ENCODE results near the gene SBF2. TPM values are rescaled to one million over a fixed set of nuclear protein-coding genes. Genes with fewer than 3 reads are reported as not detected.
"Not testable (repeated sequence)": the region's sequence is repeated elsewhere in the genome, so short reads cannot be mapped to it uniquely, and the experiment has no call there.

Gene SBF2
- polyA plus RNA-seq, 2 donors: 8.5 to 12.1 TPM

DNA sequence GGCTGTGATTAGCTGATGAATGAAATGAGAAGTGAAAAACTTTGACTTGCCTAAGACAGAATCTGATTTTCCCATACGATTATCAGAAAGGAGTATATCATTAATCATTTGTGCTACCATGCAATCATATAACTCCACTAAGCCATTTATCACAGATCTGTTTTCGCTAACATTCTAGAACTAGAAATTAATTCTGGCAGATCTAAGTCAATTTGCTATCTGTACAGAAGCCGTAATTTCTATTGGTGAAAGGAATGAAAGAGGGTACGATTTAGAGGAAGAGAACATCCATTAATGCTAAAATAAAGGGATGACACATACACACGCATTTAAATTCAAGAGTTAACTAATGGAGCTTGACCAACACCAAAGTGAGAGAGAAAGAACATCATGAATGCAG, 201.6 kb downstream of the SBF2 start:
- Histone ChIP-seq H3K4me1 (ENCODE audit: control insufficient read depth in 2 of 2, insufficient read depth in 2 of 2, low read length in 1 of 2) (no peaks in the 10 kb centered on the region), H3K27me3 (ENCODE audit: control insufficient read depth in 1 of 2, insufficient read depth in 2 of 2, low read length in 2 of 2) (no peaks in the 10 kb centered on the region), H3K9me3 (ENCODE audit: control insufficient read depth in 2 of 2, insufficient read depth in 1 of 2, low read depth in 1 of 2, low read length in 1 of 2) (no peaks in the 10 kb centered on the region), H3K4me3 (ENCODE audit: low read depth in 1 of 2, low read length in 2 of 2) (no peak overlapping the region), H3K36me3 (ENCODE audit: control insufficient read depth in 2 of 2, insufficient read depth in 2 of 2, low read length in 1 of 2) (no peaks in the 10 kb centered on the region), H3K27ac (ENCODE audit: low read depth in 2 of 2, low read length in 1 of 2) (no peak overlapping the region)
- 89 to 96% methylated on average over 5 of the region's 5 CpGs for WGBS, 2 donors

DNA sequence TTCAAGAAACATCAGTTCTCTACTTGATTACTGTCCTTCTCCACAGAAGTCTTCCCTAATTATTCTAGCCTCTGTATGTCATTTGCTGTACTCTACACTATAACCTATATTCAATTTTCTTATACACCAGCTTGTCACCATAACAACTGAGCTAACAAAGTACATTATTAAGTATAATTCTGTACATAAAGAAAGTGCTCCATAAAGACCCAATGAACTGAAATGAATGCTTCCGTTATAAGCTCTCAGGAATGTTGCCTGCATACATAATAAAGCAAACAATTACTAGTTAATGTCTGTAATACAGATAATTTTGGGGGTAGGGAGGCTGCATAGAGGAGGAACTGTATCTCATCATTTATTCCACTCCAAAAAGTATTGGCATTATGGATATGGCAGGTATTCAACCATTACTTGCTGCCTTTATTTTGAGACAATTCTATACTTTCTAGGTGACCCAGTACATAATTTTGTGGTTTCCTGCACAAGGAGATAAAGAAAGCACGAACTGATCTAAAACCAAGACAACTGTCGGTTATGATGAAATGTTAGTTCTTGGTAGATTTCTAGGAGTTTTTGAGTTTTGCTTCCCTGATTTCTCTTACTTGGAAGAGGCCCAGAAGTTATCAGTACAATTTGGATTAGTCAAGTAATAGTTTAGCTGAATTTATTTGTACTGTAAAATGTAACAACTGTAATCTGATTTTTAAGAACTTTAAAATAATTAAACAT, 202.5 kb downstream of the SBF2 start:
- no peaks in the 10 kb centered on the region for H3K27me3 ChIP-seq (ENCODE audit: control insufficient read depth in 1 of 2, insufficient read depth in 2 of 2, low read length in 2 of 2)
- no peaks in the 10 kb centered on the region for H3K9me3 ChIP-seq (ENCODE audit: control insufficient read depth in 2 of 2, insufficient read depth in 1 of 2, low read depth in 1 of 2, low read length in 1 of 2)
- H3K4me1 ChIP-seq (ENCODE audit: control insufficient read depth in 2 of 2, insufficient read depth in 2 of 2, low read length in 1 of 2): no peaks in the 10 kb centered on the region
- no peak overlapping the region for H3K27ac ChIP-seq (ENCODE audit: low read depth in 2 of 2, low read length in 1 of 2)
- H3K36me3 ChIP-seq (ENCODE audit: control insufficient read depth in 2 of 2, insufficient read depth in 2 of 2, low read length in 1 of 2): no peaks in the 10 kb centered on the region
- no peak overlapping the region for H3K4me3 ChIP-seq (ENCODE audit: low read depth in 1 of 2, low read length in 2 of 2)
- 70 to 79% methylated on average over 3 of the region's 3 CpGs for WGBS, 2 donors

DNA sequence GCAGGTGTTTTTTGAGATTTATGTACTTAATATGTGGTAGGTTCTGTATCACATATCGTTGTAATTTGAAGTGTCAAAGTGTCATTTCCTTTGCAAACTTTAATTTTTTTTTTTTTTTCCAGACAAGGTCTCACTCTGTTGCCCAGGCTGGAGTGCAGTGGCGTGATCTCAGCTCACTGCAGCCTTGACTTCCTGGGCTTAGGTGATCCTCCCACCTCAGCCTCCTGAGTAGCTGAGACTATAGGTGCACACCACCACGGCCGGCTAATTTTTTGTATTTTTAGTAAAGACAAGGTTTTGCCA, 206.1 kb downstream of the SBF2 start:
- WGBS, 2 donors: 71 to 90% methylated on average over 4 of the region's 4 CpGs
- not testable (repeated sequence) for H3K4me3 ChIP-seq (ENCODE audit: low read depth in 1 of 2, low read length in 2 of 2); H3K4me1 ChIP-seq (ENCODE audit: control insufficient read depth in 2 of 2, insufficient read depth in 2 of 2, low read length in 1 of 2); H3K9me3 ChIP-seq (ENCODE audit: control insufficient read depth in 2 of 2, insufficient read depth in 1 of 2, low read depth in 1 of 2, low read length in 1 of 2); H3K27me3 ChIP-seq (ENCODE audit: control insufficient read depth in 1 of 2, insufficient read depth in 2 of 2, low read length in 2 of 2); H3K36me3 ChIP-seq (ENCODE audit: control insufficient read depth in 2 of 2, insufficient read depth in 2 of 2, low read length in 1 of 2); H3K27ac ChIP-seq (ENCODE audit: low read depth in 2 of 2, low read length in 1 of 2)

DNA sequence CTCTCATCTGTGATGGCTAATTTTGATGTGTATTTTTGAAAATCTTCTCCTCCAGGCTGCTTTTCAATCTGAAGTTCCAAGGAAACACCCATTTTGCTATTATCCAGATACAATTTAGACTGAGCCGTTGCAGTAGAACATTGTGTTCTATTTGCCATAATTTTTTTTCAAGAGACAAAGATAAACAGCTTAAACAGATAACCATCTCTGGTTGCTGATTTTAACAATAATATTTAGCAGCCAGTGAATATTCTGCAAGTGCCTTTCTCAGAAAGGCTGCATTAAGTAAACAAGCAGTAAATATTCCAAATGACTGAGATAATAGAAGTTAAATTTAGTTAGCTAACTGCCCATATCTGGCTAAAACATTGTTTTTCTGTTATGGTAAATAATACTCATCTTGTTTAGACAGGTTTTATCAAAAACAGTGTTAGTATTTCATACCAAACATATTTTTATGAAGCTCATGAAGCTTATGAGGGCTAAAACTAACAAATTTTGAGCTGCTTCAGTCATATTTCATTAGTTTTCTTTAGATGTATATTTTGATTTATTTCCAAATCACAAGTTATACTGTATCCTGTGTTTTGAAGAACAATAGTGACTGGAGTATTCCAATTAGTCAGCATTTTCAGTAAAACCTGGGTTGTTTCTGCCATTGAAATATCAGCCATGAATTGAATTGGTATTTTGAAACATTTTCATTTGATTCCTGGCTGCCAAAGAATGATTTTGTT, 206.7 kb downstream of the SBF2 start:
- H3K27ac ChIP-seq (ENCODE audit: low read depth in 2 of 2, low read length in 1 of 2): no peak overlapping the region
- H3K27me3 ChIP-seq (ENCODE audit: control insufficient read depth in 1 of 2, insufficient read depth in 2 of 2, low read length in 2 of 2): no peaks in the 10 kb centered on the region
- H3K9me3 ChIP-seq (ENCODE audit: control insufficient read depth in 2 of 2, insufficient read depth in 1 of 2, low read depth in 1 of 2, low read length in 1 of 2): no peaks in the 10 kb centered on the region
- 57 to 60% methylated on average over 1 of the region's 1 CpG for WGBS, 2 donors
- no peaks in the 10 kb centered on the region for H3K36me3 ChIP-seq (ENCODE audit: control insufficient read depth in 2 of 2, insufficient read depth in 2 of 2, low read length in 1 of 2)
- no peak overlapping the region for H3K4me3 ChIP-seq (ENCODE audit: low read depth in 1 of 2, low read length in 2 of 2)
- no peaks in the 10 kb centered on the region for H3K4me1 ChIP-seq (ENCODE audit: control insufficient read depth in 2 of 2, insufficient read depth in 2 of 2, low read length in 1 of 2)

DNA sequence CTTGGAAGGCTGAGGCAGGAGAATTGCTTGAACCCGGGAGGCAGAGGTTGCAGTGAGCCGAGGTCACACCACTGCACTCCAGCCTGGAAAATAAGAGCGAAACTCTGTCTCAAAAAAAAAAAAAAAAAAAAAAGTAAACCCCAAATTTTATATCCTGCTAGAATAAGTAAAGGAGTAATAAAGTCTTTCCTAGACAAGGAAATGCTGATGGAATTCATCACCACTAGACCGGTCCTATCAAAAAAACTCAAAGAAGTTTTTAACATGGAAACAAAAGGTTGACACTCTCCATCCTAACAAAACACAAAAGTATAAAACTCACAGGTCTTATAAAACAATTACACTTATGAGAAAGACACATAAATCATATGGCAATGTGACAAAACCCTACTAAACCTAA, 213.9 kb downstream of the SBF2 start:
- Histone ChIP-seq H3K4me1 (ENCODE audit: control insufficient read depth in 2 of 2, insufficient read depth in 2 of 2, low read length in 1 of 2) (peaks cover 0 to 3% of the 10 kb centered on the region in 2 donors), H3K36me3 (ENCODE audit: control insufficient read depth in 2 of 2, insufficient read depth in 2 of 2, low read length in 1 of 2) (no peaks in the 10 kb centered on the region), H3K9me3 (ENCODE audit: control insufficient read depth in 2 of 2, insufficient read depth in 1 of 2, low read depth in 1 of 2, low read length in 1 of 2) (peaks cover 0 to 2% of the 10 kb centered on the region in 2 donors), H3K27me3 (ENCODE audit: control insufficient read depth in 1 of 2, insufficient read depth in 2 of 2, low read length in 2 of 2) (no peaks in the 10 kb centered on the region), H3K4me3 (ENCODE audit: low read depth in 1 of 2, low read length in 2 of 2) (no peak overlapping the region), H3K27ac (ENCODE audit: low read depth in 2 of 2, low read length in 1 of 2) (no peak overlapping the region)
- 95 to 96% methylated on average over 4 of the region's 4 CpGs for WGBS, 2 donors

DNA sequence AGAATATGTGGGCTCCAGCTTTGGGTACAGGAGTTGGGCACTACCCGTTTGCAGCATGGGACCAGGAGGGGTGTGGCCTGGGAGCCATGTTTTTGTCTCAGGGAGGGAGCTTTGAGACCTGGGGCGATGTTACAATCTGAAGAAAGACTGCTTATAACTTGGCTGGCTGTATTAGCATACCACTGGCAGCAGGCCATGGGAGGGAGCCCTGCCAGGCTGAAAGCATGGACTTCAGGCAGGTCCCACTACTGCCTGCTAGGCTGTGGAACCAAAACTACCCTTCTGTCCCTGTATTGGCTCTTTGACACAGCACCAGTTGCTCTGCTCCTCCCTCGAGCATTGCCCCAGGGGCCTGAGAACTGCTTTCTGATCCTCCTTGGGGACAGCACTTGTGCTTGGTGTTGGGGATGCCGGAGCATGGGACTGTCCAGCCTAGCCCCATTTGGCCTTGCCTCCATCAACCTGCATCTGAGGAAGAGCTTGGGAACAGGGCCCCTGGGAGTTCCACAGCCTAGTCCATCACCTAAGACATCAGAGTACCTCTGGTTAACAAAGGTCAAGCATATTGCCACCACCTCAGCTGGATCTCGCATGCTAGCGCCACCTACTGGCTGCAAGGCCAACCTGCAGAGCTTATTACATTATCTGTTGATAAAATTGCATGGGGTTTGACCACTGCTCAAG, 217.4 kb downstream of the SBF2 start:
- no peaks in the 10 kb centered on the region for H3K36me3 ChIP-seq (ENCODE audit: control insufficient read depth in 2 of 2, insufficient read depth in 2 of 2, low read length in 1 of 2)
- H3K27ac ChIP-seq (ENCODE audit: low read depth in 2 of 2, low read length in 1 of 2): no peak overlapping the region
- H3K9me3 ChIP-seq (ENCODE audit: control insufficient read depth in 2 of 2, insufficient read depth in 1 of 2, low read depth in 1 of 2, low read length in 1 of 2): peaks cover 0 to 2% of the 10 kb centered on the region in 2 donors
- peaks cover 0 to 3% of the 10 kb centered on the region in 2 donors for H3K4me1 ChIP-seq (ENCODE audit: control insufficient read depth in 2 of 2, insufficient read depth in 2 of 2, low read length in 1 of 2)
- 45 to 51% methylated on average over 6 of the region's 6 CpGs for WGBS, 2 donors
- no peaks in the 10 kb centered on the region for H3K27me3 ChIP-seq (ENCODE audit: control insufficient read depth in 1 of 2, insufficient read depth in 2 of 2, low read length in 2 of 2)
- no peak overlapping the region for H3K4me3 ChIP-seq (ENCODE audit: low read depth in 1 of 2, low read length in 2 of 2)

DNA sequence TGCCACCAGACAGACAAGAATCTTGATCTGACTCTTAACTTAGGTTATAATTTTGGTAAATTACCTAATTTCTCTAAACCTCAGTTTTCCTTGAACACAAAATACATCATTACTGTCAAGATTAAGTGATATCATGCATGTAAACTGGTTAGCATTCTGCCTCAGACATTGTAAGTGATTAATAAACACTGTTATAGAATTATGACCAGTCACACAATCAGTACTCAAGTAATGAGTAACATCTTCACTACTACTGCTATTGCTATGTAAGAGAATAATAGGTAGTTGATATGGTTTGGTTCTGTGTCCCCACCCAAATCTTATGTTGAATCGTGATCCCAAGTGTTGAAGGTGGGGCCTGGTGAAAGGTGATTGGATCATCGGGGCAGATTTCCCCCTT, 218.9 kb downstream of the SBF2 start:
- 90 to 98% methylated on average over 2 of the region's 2 CpGs for whole genome bisulfite sequencing, 2 donors
- Histone ChIP-seq H3K4me3 (ENCODE audit: low read depth in 1 of 2, low read length in 2 of 2) (no peak overlapping the region), H3K4me1 (ENCODE audit: control insufficient read depth in 2 of 2, insufficient read depth in 2 of 2, low read length in 1 of 2) (peaks cover 0 to 3% of the 10 kb centered on the region in 2 donors), H3K9me3 (ENCODE audit: control insufficient read depth in 2 of 2, insufficient read depth in 1 of 2, low read depth in 1 of 2, low read length in 1 of 2) (peaks cover 0 to 2% of the 10 kb centered on the region in 2 donors), H3K27me3 (ENCODE audit: control insufficient read depth in 1 of 2, insufficient read depth in 2 of 2, low read length in 2 of 2) (no peaks in the 10 kb centered on the region), H3K27ac (ENCODE audit: low read depth in 2 of 2, low read length in 1 of 2) (no peak overlapping the region), H3K36me3 (ENCODE audit: control insufficient read depth in 2 of 2, insufficient read depth in 2 of 2, low read length in 1 of 2) (no peaks in the 10 kb centered on the region)

DNA sequence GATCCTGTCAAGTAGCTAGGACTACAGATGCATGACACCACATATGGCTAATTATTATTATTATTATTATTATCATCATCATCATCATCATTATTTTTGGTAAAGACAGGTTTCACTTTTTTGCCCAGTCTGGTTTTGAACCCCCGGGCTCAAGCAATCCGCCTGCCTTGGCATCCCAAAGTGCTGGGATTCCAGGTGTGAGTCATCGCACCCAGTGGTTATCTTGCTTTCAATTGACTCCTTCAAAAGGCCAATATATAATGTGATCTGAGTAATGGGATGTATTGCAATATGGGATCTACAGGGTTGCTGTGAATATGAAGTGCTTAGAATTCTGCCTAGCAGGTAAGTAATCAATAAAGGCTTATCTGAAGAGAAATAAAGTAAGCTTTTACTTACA, 221.2 kb downstream of the SBF2 start:
- H3K4me3 ChIP-seq (ENCODE audit: low read depth in 1 of 2, low read length in 2 of 2): no peak overlapping the region
- H3K4me1 ChIP-seq (ENCODE audit: control insufficient read depth in 2 of 2, insufficient read depth in 2 of 2, low read length in 1 of 2): peaks cover 0 to 3% of the 10 kb centered on the region in 2 donors
- no peak overlapping the region for H3K27ac ChIP-seq (ENCODE audit: low read depth in 2 of 2, low read length in 1 of 2)
- 92 to 95% methylated on average over 3 of the region's 3 CpGs for WGBS, 2 donors
- H3K36me3 ChIP-seq (ENCODE audit: control insufficient read depth in 2 of 2, insufficient read depth in 2 of 2, low read length in 1 of 2): no peaks in the 10 kb centered on the region
- H3K9me3 ChIP-seq (ENCODE audit: control insufficient read depth in 2 of 2, insufficient read depth in 1 of 2, low read depth in 1 of 2, low read length in 1 of 2): peaks cover 0 to 2% of the 10 kb centered on the region in 2 donors
- no peaks in the 10 kb centered on the region for H3K27me3 ChIP-seq (ENCODE audit: control insufficient read depth in 1 of 2, insufficient read depth in 2 of 2, low read length in 2 of 2)

DNA sequence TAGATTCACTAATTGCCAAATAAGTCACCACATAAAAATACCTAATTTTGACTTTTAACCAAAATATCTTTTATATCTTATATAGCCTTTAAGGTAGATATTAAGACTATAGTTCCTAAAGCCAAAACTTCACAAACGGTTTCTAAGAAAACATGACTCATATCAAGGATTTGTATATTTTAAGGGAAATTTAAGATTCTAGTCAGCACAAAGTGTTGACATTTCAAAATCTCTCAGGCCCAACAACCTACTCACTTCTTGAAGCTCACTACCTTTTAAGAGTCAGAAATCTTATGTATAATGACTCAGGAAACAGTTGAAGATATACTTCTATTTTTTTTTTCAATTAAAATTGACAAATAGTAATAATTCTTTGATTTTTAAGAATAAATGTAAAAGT, 221.9 kb downstream of the SBF2 start:
- peaks cover 0 to 3% of the 10 kb centered on the region in 2 donors for H3K4me1 ChIP-seq (ENCODE audit: control insufficient read depth in 2 of 2, insufficient read depth in 2 of 2, low read length in 1 of 2)
- whole genome bisulfite sequencing, 2 donors: 83 to 89% methylated on average over 1 of the region's 1 CpG
- no peaks in the 10 kb centered on the region for H3K27me3 ChIP-seq (ENCODE audit: control insufficient read depth in 1 of 2, insufficient read depth in 2 of 2, low read length in 2 of 2)
- H3K9me3 ChIP-seq (ENCODE audit: control insufficient read depth in 2 of 2, insufficient read depth in 1 of 2, low read depth in 1 of 2, low read length in 1 of 2): peaks cover 0 to 2% of the 10 kb centered on the region in 2 donors
- H3K36me3 ChIP-seq (ENCODE audit: control insufficient read depth in 2 of 2, insufficient read depth in 2 of 2, low read length in 1 of 2): no peaks in the 10 kb centered on the region
- no peak overlapping the region for H3K4me3 ChIP-seq (ENCODE audit: low read depth in 1 of 2, low read length in 2 of 2)
- no peak overlapping the region for H3K27ac ChIP-seq (ENCODE audit: low read depth in 2 of 2, low read length in 1 of 2)
